ENCODE measurements around the gene IKZF1.
A peak's percentile ranks its signal among the peaks of the same experiment; 100 is the strongest.

IKZF1 gene

DNA sequence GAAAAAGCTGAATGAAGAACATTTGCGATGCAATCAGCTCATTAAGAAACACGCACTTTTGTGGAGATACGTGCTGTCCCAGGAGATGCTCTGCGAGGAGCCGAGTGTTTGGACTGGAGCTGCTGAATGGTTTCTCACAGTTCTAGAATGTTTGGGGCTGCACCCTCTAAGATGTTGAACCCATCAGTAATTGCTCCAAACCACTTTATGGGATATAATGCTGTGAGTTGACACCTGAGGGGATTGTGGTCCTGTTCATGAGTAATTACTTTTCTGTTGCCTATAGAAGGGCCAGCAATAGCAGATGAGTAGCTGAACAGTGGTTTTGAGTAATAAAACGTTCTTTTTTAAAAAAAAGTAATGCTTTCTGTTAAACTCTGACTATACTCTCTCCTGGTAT, 63.1 kb downstream of the IKZF1 start:
- H3K4me1 ChIP-seq (ENCODE audit: insufficient read depth, low read length), result no peaks in the 10 kb centered on the region
- no peak overlapping the region for H3K9ac ChIP-seq (ENCODE audit: low read depth, low read length)
- H3K9me3 ChIP-seq (ENCODE audit: control insufficient read depth, insufficient read depth, low read length), result no peaks in the 10 kb centered on the region
- H3K36me3 ChIP-seq (ENCODE audit: insufficient read depth, low read length), result no peaks in the 10 kb centered on the region

DNA sequence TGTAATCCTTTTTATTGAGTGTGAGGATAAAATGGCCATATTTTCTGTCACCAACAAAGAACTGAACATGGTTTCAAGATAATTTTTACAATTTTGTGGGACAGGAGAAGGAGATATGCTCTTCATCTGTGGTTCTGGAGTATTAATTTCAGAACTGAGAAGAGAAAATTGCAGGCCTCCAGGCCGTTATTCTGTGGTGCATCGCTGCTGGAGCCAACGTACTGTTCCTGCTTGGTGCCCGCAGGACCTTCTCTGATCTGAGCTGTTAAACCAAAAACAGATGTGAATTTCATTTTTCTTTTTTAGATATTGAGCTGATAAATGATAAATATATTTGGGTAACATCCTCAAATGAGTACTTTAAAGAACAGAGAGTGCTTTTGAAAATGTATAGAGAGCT, 63.9 kb downstream of the IKZF1 start:
- H3K9me3 ChIP-seq (ENCODE audit: control insufficient read depth, insufficient read depth, low read length), result no peaks in the 10 kb centered on the region
- H3K4me1 ChIP-seq (ENCODE audit: insufficient read depth, low read length), result no peaks in the 10 kb centered on the region
- H3K36me3 ChIP-seq (ENCODE audit: insufficient read depth, low read length), result no peaks in the 10 kb centered on the region
- no peak overlapping the region for H3K9ac ChIP-seq (ENCODE audit: low read depth, low read length)

DNA sequence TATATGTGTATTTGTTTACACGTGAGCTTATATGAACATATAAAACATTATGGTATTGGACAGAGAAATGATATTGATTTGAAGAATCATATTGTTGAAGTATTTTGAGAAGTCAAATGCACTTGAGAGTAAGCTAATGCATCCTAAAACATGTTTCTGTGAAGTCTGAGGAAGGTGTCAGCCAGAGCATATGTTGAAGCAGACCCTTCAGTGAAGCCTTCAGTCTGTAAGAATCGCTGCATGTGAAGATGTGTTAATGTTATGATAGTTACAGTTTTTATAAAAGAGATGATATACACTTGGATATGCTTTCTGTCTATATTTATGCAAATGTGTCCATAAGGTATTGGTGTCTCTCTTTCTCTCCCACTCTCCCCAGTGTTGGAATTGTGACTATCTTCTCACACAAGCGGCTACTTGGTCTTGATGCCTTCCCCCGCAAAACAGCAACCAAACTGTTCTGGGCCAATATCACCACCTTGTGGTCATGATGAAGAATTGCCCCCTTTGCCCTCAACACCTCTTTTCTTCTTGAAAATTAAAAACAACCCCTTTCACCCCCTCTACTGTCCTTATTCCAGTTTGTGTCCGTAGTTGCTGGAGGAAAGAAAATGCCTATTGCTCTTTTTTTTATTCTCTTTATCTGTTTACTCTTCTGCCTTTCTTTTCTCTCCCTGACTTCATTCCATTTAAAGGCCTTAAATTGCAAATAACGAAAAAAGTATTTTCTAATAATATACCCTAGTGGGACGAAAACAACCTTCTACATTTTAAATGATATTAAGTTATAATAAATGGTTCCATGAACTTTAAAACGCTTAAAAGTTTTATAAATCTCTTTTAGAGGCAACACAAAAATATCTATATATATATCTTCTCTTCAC, 64.9 kb downstream of the IKZF1 start:
- Histone ChIP-seq H3K36me3 (ENCODE audit: insufficient read depth, low read length) (no peaks in the 10 kb centered on the region), H3K9ac (ENCODE audit: low read depth, low read length) (no peak overlapping the region), H3K4me1 (ENCODE audit: insufficient read depth, low read length) (no peaks in the 10 kb centered on the region), H3K9me3 (ENCODE audit: control insufficient read depth, insufficient read depth, low read length) (no peaks in the 10 kb centered on the region)

DNA sequence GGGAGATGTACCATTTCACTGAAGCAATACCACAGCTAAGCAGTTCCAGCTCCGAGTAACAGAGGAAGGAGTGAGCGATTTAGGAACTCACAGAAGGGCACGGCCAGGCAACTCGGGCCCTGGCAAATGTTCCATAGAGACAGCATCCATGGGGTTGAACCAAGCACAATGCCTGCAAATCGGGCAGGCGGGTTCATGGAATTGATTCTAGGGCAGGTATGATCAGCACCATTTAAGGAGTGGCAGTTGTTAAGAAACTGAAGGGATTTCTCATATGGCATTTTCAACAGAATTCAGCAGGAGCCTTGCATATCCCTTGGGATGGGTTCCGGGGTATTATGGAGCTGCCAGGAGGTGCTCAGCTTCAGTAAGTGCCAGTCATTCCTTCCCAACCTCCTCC, 66.4 kb downstream of the IKZF1 start:
- no peak overlapping the region for H3K9ac ChIP-seq (ENCODE audit: low read depth, low read length)
- no peaks in the 10 kb centered on the region for H3K4me1 ChIP-seq (ENCODE audit: insufficient read depth, low read length)
- H3K36me3 ChIP-seq (ENCODE audit: insufficient read depth, low read length), result no peaks in the 10 kb centered on the region
- H3K9me3 ChIP-seq (ENCODE audit: control insufficient read depth, insufficient read depth, low read length), result no peaks in the 10 kb centered on the region

DNA sequence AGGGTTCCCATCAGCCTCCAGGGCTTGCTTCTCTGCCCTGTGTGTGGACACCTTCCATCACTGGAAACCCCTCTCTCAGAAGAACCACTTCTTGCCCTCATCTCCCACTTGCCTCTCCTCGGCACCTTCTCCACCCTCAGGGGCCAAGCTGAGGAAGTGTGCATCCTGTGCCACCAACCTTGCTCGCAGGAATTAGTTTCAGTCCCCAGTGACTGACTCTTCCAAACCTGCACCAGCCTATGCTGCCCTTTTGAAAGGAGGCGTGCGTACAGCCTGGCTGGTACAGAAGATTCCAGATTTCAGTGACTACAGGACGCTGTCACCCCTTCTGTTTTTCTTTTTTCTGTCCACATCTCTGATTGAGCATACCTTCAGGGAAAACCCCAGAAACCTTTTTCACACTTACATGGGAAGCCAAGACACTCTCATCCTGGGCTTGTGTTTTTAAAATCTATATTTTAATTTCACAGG, 67.1 kb downstream of the IKZF1 start:
- no peaks in the 10 kb centered on the region for H3K36me3 ChIP-seq (ENCODE audit: insufficient read depth, low read length)
- H3K4me1 ChIP-seq (ENCODE audit: insufficient read depth, low read length), result peaks cover 5% of the 10 kb centered on the region; the same call in 1 of the 2 replicates
- H3K9ac ChIP-seq (ENCODE audit: low read depth, low read length), result no peak overlapping the region
- no peaks in the 10 kb centered on the region for H3K9me3 ChIP-seq (ENCODE audit: control insufficient read depth, insufficient read depth, low read length)

DNA sequence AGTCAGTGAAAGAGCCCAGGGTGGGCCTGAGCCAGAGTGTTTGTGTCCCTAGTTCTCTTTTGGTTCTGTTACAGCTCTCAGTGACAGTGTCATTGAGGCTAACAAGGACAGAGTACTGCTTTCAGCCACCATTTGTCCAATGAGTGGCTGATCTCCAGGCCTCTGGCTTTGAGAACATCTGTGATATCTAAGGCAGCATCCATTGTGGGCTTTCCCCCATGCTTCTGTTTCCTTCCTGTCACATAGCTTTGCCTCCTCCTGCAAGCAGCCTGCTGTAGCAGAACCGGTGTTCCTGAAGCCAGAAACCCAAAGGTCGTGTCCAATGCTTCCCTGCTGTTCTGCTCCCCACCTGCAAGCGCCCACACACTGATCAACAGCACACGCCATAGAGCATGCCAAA, 68.4 kb downstream of the IKZF1 start:
- no peaks in the 10 kb centered on the region for H3K36me3 ChIP-seq (ENCODE audit: insufficient read depth, low read length)
- H3K9ac ChIP-seq (ENCODE audit: low read depth, low read length), result no peak overlapping the region
- H3K9me3 ChIP-seq (ENCODE audit: control insufficient read depth, insufficient read depth, low read length), result no peaks in the 10 kb centered on the region
- H3K4me1 ChIP-seq (ENCODE audit: insufficient read depth, low read length), result peaks cover 8% of the 10 kb centered on the region; the same call in 1 of the 2 replicates

DNA sequence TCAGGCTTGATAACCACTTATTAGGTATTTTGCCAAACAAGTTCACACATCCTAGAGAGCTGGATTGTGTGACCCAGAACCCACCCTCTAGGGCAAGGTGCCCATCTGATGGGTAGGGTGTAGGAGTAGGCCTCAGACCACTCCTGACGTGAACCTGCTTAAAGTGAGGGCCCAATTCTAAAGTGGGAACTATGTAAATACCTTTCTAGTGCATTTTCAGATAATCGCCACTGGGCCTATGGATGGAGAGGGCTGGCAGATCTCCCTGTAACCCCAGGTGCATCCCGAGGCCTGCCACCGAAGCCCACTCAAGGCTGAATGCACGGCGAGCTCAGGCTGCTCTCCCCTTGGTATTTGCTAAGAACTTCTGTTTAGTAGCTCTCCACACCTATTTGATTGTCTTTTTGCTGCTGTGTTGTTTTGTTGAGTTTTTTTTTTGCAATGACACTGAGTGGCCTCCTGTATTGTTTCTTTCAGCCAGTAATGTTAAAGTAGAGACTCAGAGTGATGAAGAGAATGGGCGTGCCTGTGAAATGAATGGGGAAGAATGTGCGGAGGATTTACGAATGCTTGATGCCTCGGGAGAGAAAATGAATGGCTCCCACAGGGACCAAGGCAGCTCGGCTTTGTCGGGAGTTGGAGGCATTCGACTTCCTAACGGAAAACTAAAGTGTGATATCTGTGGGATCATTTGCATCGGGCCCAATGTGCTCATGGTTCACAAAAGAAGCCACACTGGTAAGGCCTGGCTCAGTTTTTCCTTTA, 71.7 kb downstream of the IKZF1 start:
- Histone ChIP-seq H3K36me3 (ENCODE audit: insufficient read depth, low read length) (no peaks in the 10 kb centered on the region), H3K4me1 (ENCODE audit: insufficient read depth, low read length) (peaks cover 37% of the 10 kb centered on the region), H3K9me3 (ENCODE audit: control insufficient read depth, insufficient read depth, low read length) (no peaks in the 10 kb centered on the region), H3K9ac (ENCODE audit: low read depth, low read length) (no peak overlapping the region)

DNA sequence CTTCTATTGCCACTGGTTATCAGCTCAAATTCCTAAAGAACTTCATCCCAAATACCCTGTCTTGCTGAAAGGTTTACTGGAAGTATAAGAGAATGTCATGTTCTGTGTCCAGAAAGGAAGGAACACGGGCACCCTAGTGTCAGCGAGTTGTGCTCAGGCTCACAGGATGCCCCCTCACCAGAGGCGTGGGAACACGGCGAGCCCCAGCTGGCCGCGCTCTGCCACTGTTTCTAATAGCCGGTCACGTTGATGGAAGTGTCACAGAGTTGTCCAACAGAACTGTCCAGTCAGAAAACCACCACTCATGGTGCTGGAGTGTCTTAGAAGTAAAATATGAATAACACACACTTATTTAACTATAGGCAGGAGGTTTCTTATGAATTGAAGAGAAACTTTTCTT, 72.8 kb downstream of the IKZF1 start:
- no peak overlapping the region for H3K9ac ChIP-seq (ENCODE audit: low read depth, low read length)
- H3K4me1 ChIP-seq (ENCODE audit: insufficient read depth, low read length), result peaks cover 48% of the 10 kb centered on the region
- no peaks in the 10 kb centered on the region for H3K36me3 ChIP-seq (ENCODE audit: insufficient read depth, low read length)
- H3K9me3 ChIP-seq (ENCODE audit: control insufficient read depth, insufficient read depth, low read length), result no peaks in the 10 kb centered on the region

DNA sequence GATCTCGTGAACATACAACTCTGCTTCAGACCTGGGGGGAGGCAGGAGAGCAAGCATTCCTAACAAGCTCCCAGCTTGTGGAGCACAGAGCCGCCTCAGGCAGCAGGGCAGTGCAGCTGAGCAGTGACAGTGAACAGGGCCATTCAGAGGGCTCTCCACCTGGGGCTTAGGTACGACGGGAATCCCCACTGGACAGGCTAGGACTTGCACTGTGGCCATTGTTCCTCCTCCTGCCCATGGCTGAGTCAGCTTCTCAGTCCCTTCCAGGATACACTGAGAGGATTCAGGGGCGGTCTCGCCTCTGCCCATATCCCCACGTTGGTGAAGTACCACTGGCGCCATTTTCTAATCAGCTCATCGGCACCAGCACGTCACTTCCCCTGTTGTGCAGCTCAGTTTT, 74.6 kb downstream of the IKZF1 start:
- peaks cover 49% of the 10 kb centered on the region for H3K4me1 ChIP-seq (ENCODE audit: insufficient read depth, low read length)
- H3K36me3 ChIP-seq (ENCODE audit: insufficient read depth, low read length), result no peaks in the 10 kb centered on the region
- no peaks in the 10 kb centered on the region for H3K9me3 ChIP-seq (ENCODE audit: control insufficient read depth, insufficient read depth, low read length)
- peak overlapping the region; percentile 18 for H3K9ac ChIP-seq (ENCODE audit: low read depth, low read length)

DNA sequence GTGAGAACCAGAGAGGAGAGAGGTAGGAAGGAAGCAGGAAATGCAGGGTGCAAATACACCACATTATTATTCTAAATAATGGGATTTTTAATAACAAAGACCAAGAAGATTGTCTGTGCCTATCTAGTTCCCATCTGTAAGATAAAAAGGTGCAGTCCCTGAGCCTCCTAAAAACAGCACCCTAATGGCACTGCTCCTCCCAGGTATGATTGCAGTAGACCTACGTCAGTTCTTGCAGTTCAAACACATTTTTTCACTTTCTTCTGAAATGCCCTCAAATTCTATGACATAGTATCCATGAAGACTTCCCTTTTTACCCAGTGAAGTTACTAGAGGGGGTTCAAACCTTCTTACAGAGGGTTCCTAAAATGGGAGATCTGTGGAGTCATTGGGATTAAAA, 75.0 kb downstream of the IKZF1 start:
- peaks cover 49% of the 10 kb centered on the region for H3K4me1 ChIP-seq (ENCODE audit: insufficient read depth, low read length)
- H3K36me3 ChIP-seq (ENCODE audit: insufficient read depth, low read length), result no peaks in the 10 kb centered on the region
- no peaks in the 10 kb centered on the region for H3K9me3 ChIP-seq (ENCODE audit: control insufficient read depth, insufficient read depth, low read length)
- H3K9ac ChIP-seq (ENCODE audit: low read depth, low read length), result peak overlapping the region; percentile 18; the same call in 1 of the 2 replicates

DNA sequence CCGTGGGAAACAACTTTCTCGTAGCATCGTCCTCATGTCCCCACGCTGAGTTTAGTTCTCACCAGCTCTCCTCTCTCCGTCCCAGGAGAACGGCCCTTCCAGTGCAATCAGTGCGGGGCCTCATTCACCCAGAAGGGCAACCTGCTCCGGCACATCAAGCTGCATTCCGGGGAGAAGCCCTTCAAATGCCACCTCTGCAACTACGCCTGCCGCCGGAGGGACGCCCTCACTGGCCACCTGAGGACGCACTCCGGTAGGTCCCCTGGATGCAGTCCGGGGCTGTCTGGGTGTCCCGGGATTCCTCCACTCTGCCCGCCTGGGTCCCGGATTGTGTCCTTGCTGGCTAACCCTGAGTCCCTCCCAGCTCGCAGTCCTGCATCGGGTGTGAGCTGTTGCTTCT, 77.9 kb downstream of the IKZF1 start:
- Histone ChIP-seq H3K36me3 (ENCODE audit: insufficient read depth, low read length) (no peaks in the 10 kb centered on the region), H3K4me1 (ENCODE audit: insufficient read depth, low read length) (peaks cover 42% of the 10 kb centered on the region), H3K9me3 (ENCODE audit: control insufficient read depth, insufficient read depth, low read length) (no peaks in the 10 kb centered on the region), H3K9ac (ENCODE audit: low read depth, low read length) (no peak overlapping the region)

DNA sequence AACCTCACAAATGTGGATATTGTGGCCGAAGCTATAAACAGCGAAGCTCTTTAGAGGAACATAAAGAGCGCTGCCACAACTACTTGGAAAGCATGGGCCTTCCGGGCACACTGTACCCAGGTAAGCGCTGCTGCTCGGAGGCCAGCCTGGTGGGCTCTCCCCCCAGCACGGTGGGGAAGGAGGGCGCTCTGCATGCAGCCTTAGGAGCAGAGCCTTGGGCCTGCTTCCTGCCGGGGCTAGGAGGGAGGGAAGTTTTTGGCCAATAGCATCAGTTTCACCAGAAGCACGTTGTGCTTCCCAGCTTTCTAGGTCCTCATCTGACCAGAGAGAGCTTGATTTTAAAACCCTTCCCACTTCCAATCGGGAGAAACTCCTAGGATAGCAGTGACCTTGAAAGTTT, 82.8 kb downstream of the IKZF1 start:
- Histone ChIP-seq H3K9me3 (ENCODE audit: control insufficient read depth, insufficient read depth, low read length) (no peaks in the 10 kb centered on the region), H3K4me1 (ENCODE audit: insufficient read depth, low read length) (peaks cover 2% of the 10 kb centered on the region; the same call in 1 of the 2 replicates), H3K36me3 (ENCODE audit: insufficient read depth, low read length) (no peaks in the 10 kb centered on the region), H3K9ac (ENCODE audit: low read depth, low read length) (no peak overlapping the region)

DNA sequence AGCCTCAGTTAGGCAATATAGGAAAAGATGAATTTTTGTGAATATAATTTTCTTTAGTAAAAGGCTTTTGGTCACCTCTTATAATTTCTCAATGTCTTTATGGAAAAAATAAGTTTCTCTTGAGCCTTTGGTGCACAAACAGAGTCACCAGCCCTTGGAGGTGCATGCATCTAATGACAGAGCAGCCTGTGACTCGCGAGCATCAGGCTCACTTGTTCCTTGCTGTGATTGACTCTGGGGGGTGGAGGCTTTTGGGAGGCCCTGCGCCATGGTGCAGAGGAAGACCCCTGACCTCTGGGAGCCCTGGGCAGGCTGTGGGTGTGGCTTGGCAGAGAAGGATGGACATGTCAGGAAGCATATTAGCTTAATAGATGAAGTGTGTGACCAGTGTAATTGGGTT, 85.4 kb downstream of the IKZF1 start:
- Histone ChIP-seq H3K4me1 (ENCODE audit: insufficient read depth, low read length) (no peaks in the 10 kb centered on the region), H3K9ac (ENCODE audit: low read depth, low read length) (no peak overlapping the region), H3K36me3 (ENCODE audit: insufficient read depth, low read length) (no peaks in the 10 kb centered on the region), H3K9me3 (ENCODE audit: control insufficient read depth, insufficient read depth, low read length) (no peaks in the 10 kb centered on the region)

DNA sequence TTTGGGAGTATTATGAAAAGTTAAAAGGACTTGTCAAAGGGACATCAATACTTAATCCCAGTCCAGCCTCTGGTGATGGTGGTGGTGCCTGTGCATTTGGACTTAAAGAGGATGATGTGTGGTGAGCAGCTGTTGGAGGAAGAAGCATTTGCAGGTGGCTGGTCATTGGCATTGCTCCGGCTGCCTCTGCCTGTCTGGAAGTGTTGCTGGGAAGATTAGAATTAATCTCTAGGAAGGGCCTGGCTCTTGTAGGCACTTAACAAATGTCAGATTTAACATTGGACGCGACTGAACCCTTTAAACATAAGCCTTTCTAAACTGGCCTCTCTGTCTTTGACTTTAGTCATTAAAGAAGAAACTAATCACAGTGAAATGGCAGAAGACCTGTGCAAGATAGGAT, 86.9 kb downstream of the IKZF1 start:
- H3K9ac ChIP-seq (ENCODE audit: low read depth, low read length), result no peak overlapping the region
- H3K4me1 ChIP-seq (ENCODE audit: insufficient read depth, low read length), result no peaks in the 10 kb centered on the region
- H3K9me3 ChIP-seq (ENCODE audit: control insufficient read depth, insufficient read depth, low read length), result no peaks in the 10 kb centered on the region
- no peaks in the 10 kb centered on the region for H3K36me3 ChIP-seq (ENCODE audit: insufficient read depth, low read length)

DNA sequence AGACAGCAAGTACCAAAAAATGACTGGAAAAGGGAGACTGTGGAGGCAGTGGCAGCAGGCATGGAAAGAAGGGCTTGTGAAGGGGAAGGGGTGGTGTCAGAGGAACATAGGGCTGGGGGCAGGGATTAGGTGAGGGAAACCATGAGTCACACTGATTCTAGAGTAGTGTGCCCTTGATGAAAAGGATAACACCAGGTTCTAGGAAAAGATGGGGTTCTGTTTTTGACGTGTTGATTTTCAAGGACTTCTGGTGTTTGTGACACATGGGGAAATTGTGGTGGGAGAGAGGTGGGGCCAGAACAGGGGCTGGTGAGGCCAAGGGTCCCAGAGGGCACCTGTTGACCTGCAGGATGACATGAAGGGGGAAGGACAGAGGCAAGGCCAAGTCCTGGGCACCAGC, 88.6 kb downstream of the IKZF1 start:
- no peaks in the 10 kb centered on the region for H3K36me3 ChIP-seq (ENCODE audit: insufficient read depth, low read length)
- H3K9me3 ChIP-seq (ENCODE audit: control insufficient read depth, insufficient read depth, low read length), result no peaks in the 10 kb centered on the region
- H3K9ac ChIP-seq (ENCODE audit: low read depth, low read length), result no peak overlapping the region
- no peaks in the 10 kb centered on the region for H3K4me1 ChIP-seq (ENCODE audit: insufficient read depth, low read length)
